DND-41 (cell line): ENCODE measurements around the gene PHACTR3.

Source experiments
- ATAC-seq: fragments of 200-7000 bp; cut with Tn5 transposase; 3 replicates; pipeline ENCODE4 v1.9.1; 2021; ENCODE audit warnings: low read depth; ENCODE audit not compliant: insufficient read depth
- DNase-seq: peaks from one replicate; pipeline ENCODE4 v3.0.0-alpha.2; 2020
- H2AFZ ChIP-seq: 2 replicates; pipeline ENCODE4 v1.6.0; 2012; ENCODE audit warnings: low read depth, low read length
- H3K27ac ChIP-seq: 2 replicates; pipeline ENCODE4 v1.5.1; 2012; ENCODE audit warnings: low read length, inconsistent platforms
- H3K27me3 ChIP-seq: fragments of 200-600 bp; sonication (generic); 2 replicates; pipeline ENCODE4 v1.6.0; 2012; ENCODE audit warnings: low read length, mild to moderate bottlenecking, inconsistent platforms; ENCODE audit not compliant: insufficient read depth, poor library complexity
- H3K36me3 ChIP-seq: 2 replicates; pipeline ENCODE4 v1.5.1; 2012; ENCODE audit warnings: low read length, inconsistent platforms; ENCODE audit not compliant: insufficient read depth
- H3K4me1 ChIP-seq: 2 replicates; pipeline ENCODE4 v1.5.1; 2012; ENCODE audit warnings: mild to moderate bottlenecking, low read length; ENCODE audit not compliant: insufficient read depth
- H3K4me2 ChIP-seq: 2 replicates; pipeline ENCODE4 v1.6.0; 2012; ENCODE audit warnings: mild to moderate bottlenecking, moderate library complexity, low read length, inconsistent platforms; ENCODE audit not compliant: insufficient read depth
- H3K4me3 ChIP-seq, 2 experiments: fragments of 200-600 bp in 1 of 2; shearing (Covaris generic) in 1 of 2; 2 replicates each; pipeline ENCODE4 v1.5.1; 2012 to 2016; ENCODE audit warnings: inconsistent platforms in 2 of 2, low read length in 2 of 2, mild to moderate bottlenecking in 2 of 2, low read depth in 1 of 2, moderate library complexity in 1 of 2
- H3K79me2 ChIP-seq: 2 replicates; pipeline ENCODE4 v1.6.0; 2012; ENCODE audit warnings: low read length, inconsistent platforms; ENCODE audit not compliant: insufficient read depth
- H3K9ac ChIP-seq: 2 replicates; pipeline ENCODE4 v1.6.0; 2012; ENCODE audit warnings: low read depth, mild to moderate bottlenecking, inconsistent platforms, low read length, moderate library complexity
- H3K9me3 ChIP-seq: 2 replicates; pipeline ENCODE4 v1.5.1; 2012; ENCODE audit warnings: low read length, moderate library complexity, mild to moderate bottlenecking, inconsistent platforms; ENCODE audit not compliant: insufficient read depth, severe bottlenecking
- H4K20me1 ChIP-seq: 2 replicates; pipeline ENCODE4 v1.6.0; 2012; ENCODE audit warnings: low read length; ENCODE audit not compliant: insufficient read depth
- CTCF ChIP-seq: IDR thresholded peaks from 2 replicates; pipeline ENCODE4 v1.5.1; 2012; ENCODE audit warnings: borderline replicate concordance, low read length, moderate library complexity, mild to moderate bottlenecking; ENCODE audit not compliant: poor library complexity, severe bottlenecking; ENCODE audit errors: extremely low read depth
- EZH2 ChIP-seq: IDR thresholded peaks from 3 replicates; pipeline ENCODE4 v1.6.1; 2012; ENCODE audit warnings: borderline replicate concordance, low read depth, mild to moderate bottlenecking, moderate library complexity, low read length, inconsistent platforms; ENCODE audit not compliant: severe bottlenecking

PHACTR3 gene

GRCh38 chr20:59808729-59809381 is 204.5 kb downstream of the PHACTR3 start:
- 0 out of 2 replicates have a peak, but pooled peaks cover 4% of the 10 kb centered on the region for H4K20me1 ChIP-seq
- ATAC-seq, result no peak
- no peak overlapping the region for H3K4me3 ChIP-seq

DNA sequence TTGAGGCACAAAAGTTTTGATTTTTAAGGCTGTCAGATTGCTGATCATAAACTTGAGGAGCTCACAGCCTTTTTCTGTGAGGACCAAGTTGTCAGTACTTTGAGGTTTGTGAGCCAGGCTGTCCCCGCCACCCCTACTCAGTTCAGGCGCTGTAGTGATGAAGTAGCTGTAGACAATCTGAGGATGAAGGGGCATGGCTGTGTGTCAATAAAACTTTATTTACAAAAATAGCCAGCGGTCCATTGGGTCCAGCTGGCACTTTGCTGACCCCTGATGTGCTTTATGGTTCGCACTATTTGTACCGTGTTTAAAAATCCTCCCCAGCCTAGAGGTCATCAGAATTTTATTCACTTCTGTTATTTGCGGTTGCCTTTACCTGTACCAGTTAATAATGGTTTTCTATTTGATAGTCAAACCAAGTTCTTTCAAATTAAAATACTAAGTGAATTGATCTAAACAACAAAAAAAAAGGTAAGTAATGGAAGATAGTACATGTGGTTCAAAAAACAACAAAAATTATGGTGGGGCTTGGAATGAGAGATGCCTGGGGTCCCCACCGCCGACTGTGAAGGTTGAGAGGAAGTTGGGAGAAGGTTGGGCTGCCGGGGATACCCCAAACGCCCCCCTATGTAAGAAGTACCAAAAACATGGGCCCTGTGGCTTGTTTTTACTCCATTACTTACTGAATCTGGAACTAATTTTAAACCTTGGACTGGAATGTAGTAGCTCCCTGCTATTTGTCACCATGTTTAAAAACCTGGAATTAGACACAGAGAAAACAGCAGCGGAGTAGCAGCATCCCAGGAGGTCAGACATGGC is 205.5 kb downstream of the PHACTR3 start:
- TF ChIP-seq CTCF (no peak), EZH2 (no peak)
- H3K36me3 ChIP-seq, result no peaks in the 10 kb centered on the region
- H3K4me1 ChIP-seq, result no peaks in the 10 kb centered on the region
- H4K20me1 ChIP-seq, result peaks cover 9% of the 10 kb centered on the region; the same call in 1 of the 2 replicates
- peaks cover 23% of the 10 kb centered on the region for H3K27me3 ChIP-seq
- no peak overlapping the region for H3K4me2 ChIP-seq
- no peaks in the 10 kb centered on the region for H3K9me3 ChIP-seq
- no peak overlapping the region for H2AFZ ChIP-seq
- ATAC-seq, result no peak
- no peak for DNase-seq
- no peaks in the 10 kb centered on the region for H3K79me2 ChIP-seq
- no peak overlapping the region for H3K27ac ChIP-seq
- no peak overlapping the region for H3K9ac ChIP-seq
- no peak overlapping the region for H3K4me3 ChIP-seq

More at GRCh38 chr20:59808729-59809381, 204.5 kb downstream of the PHACTR3 start:
- Histone ChIP-seq H3K27ac (no peak overlapping the region), H2AFZ (no peak overlapping the region), H3K9me3 (no peaks in the 10 kb centered on the region), H3K4me1 (no peaks in the 10 kb centered on the region), H3K4me2 (no peak overlapping the region), H3K27me3 (peaks cover 13% of the 10 kb centered on the region), H3K36me3 (no peaks in the 10 kb centered on the region), H3K9ac (no peak overlapping the region), H3K79me2 (no peaks in the 10 kb centered on the region)
- TF ChIP-seq CTCF, result no peak
- TF ChIP-seq EZH2, result no peak
- DNase-seq, result no peak

DNA sequence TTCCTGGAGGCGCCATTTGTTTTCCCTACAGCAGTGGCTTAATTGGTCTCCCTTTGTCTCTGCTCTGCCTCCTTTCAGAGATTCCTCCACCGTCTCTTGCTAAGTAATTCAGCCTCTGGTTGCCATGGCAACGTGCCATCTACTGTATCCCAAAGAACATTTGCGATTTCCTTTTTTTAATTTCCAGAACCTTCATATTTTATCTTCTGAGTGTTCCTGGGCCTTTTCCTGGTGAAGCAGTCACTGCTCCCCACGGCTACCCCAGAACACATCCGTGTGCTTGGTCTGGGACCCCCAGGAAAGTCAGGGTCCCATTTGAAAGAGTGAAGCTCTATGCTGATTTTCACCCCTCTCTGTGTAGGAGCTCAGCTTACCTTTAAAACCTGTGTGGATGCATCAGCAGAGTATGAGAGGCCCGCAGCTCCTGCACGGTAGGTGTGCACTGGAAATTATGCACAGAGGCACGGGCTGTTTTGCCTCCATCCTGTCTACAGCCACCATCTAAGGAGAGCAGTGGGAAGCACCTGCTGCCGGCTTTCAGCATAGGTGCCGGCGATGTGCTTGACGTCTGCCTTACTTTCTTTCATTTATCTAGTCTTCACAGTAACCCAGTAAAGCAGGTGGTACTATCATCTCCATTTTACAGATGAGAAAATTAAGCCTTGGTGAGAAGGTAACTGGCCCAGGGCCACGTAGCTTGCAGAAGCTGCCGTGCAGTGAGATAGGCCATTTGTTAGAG is 206.3 kb downstream of the PHACTR3 start:
- Histone ChIP-seq H4K20me1 (peaks cover 9% of the 10 kb centered on the region; the same call in 1 of the 2 replicates), H3K36me3 (no peaks in the 10 kb centered on the region)
- no peak for ATAC-seq

More for the DNA sequence above, 206.3 kb downstream of the PHACTR3 start:
- H3K27ac ChIP-seq, result no peak overlapping the region
- no peak overlapping the region for H3K9ac ChIP-seq
- H2AFZ ChIP-seq, result no peak overlapping the region
- TF ChIP-seq EZH2 (no peak), CTCF (no peak)
- H3K79me2 ChIP-seq, result no peaks in the 10 kb centered on the region
- H3K4me2 ChIP-seq, result no peak overlapping the region
- no peak overlapping the region for H3K4me3 ChIP-seq
- no peaks in the 10 kb centered on the region for H3K4me1 ChIP-seq
- H3K27me3 ChIP-seq, result peaks cover 25% of the 10 kb centered on the region
- no peaks in the 10 kb centered on the region for H3K9me3 ChIP-seq
- DNase-seq, result no peak
